Stimulated activated CD8-positive, alpha-beta memory T cell treated with anti-CD3 and anti-CD28 coated beads, Interleukin-15, amount 100 ng/mL, for 24 hours (primary cell): Measurements from ENCODE around the gene TEC.
"Not testable (repeated sequence)": the region's sequence is repeated elsewhere in the genome, so short reads cannot be mapped to it uniquely, and the experiment has no call there.

Experiments used
- DNase-seq: peaks from one replicate; pipeline ENCODE4 v3.0.0-alpha.2; 2020; ENCODE audit warnings: low read depth

Gene TEC

DNA sequence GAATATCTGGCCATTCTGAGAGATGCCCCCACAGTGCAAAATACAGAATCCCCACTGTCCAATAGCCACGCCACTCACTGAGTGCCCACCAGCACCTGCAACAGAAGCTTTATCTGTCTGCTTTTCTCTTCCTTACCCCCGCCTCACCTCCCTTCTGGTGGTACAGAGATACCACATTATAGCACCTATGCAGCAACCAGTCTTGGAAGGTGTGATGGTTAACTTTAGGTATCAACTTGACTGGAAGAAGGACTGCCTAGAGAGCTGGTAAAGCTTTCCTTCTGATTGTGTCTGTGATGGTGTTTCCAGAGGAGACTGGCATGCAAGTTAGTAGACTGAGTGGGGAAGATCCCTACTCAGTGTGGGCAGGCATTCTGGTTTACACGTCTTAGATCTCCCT is 73.8 kb downstream of the TEC start:
- no peak for DNase-seq

DNA sequence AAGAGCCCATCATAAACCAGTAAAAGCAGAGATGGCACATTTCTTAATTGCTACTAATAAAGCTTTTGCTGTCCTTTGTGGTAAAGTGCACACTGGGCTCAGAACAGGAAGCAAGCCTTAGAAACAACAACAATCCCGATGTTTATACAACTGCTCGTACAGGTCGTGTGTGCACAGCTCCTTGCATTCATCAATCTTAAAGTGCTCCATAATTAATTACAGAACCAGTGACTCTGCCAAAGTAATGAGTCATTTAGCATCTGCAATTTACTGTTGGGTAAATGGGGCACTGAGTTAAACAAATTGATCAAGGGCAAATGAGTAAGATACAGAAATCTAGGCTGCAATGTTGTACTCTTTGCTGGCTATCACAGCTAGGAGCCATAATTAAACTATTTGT is 74.3 kb downstream of the TEC start:
- DNase-seq: no peak

DNA sequence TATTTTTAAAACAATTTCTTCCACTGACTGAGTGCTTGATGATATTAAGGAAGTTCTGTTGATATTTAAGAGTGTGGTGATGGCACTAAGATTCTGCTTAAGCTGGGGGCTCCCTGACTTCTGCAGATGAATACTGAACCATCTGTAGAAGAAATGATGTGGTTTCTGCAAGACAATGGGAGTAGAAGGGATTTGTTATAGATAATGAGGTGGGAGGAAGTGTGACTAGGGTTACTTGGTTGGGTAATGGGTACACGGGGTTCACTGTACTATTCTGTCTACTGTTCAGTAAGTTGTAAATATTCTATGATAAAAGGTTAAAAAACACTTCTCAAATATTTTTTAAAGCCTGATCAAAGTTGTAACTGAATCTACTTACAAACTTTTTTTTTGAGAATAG is 74.7 kb downstream of the TEC start:
- DNase-seq: no peak

DNA sequence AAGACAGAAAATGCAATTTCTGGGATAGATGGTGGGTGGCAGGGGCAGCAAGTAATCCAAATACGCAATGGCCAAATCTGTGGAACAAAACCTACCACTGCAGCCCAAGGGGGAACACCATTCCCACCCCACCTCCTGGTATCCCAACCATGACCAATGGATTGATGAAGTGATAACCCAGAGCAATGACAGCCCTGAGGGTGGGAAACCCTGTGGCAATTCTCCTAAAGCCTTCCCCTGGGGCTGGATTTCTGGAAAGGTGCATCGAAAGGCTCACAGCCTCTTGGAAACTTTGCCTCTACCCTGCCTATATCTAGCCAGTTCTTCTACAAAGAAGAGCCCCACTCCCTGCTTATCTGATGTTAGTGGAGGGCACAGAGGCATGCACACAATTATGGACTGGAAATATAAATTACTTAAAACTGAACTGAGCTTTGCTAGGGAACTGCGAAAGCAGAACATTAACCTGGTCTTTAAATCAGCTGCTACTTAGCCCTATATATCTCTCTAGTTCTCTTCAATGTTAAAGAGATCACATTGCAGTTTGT is 75.6 kb downstream of the TEC start:
- no peak for DNase-seq

DNA sequence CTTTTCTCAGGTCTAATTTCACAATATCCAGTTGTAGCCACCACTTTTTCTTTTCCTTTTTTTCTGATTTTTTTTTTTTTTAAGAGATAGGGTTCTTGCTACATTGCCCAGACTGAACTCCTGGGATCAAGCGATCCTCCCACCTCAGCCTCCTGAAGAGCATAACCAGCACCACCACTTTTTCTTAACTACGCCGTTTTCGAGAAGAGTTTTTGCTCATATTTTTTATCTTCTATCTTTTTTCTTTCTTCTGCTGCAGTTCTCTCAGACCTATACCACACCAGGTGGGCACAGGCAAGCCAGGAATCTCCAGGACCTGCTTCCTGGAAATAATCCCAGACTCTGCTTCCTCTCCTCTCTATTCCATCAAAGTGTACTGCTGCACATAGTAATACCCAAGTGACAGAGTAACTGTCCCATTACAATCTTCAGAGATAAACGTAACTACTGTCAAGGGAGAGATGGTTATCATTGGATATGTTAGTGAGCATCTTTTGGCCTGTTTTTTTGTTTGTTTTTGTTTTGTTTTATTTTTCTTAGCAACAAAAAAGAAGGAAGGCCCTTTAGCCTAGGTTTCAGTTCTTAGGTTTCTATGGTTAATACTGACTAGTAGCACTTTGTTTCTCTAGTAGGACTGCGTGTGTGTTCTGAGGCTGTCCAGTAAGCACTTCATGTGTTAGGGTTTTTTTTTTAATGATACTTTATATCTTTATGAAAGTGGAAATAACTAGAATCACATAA is 76.4 kb downstream of the TEC start:
- DNase-seq: no peak

DNA sequence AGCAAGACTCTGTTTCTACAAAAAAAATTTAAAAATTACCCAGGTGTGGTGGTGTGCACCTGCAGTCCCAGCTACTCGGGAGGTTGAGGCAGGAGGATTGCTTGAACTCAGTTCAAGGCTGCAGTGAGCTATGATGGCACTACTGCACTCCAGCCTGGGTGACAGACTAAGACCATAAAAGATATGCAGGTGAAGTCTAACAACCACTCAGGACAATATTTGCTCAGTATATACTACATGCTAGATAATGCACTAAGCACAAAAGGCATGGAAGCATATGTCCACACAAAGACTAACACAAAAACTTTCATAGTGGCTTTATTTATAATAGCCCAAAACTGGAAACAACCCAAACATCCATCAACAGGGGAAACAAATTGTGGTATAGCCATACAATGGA is 77.9 kb downstream of the TEC start:
- no peak for DNase-seq

DNA sequence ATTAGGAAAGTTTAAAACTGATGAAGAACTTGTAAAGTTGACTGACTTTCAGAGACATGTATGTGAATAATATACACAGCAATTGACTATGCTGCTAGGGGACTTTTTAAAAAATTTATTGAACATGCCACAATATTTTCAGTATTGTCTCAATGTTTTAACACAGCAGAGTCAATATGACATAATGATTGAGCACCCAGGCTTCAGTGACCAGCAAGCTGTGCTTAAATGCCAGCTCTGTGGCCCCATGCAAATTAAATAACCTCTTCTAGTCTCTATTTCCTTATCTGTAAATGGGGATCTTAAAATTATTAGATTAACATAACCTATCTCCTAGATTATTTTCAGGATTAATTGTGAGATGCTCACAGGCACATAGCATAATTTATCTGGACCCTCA is 78.8 kb downstream of the TEC start:
- DNase-seq: no peak

DNA sequence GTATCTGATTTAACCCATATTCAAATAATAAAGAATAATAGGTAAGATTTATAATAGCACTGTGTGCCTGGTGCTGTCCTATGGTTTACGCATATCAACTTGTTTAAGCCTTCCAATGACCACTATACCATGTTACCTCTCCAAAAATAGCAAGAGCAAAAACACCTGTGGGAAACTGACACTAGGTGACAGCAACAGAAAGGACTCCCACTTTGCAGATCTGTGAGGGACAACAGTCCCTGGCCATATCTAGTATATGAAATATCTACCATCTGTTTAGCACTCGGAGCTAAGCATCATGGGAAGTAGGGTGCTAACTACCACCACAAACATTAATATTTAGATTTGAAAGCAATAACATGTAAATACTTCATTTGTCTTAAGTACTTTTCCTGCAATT is 79.9 kb downstream of the TEC start:
- no peak for DNase-seq

DNA sequence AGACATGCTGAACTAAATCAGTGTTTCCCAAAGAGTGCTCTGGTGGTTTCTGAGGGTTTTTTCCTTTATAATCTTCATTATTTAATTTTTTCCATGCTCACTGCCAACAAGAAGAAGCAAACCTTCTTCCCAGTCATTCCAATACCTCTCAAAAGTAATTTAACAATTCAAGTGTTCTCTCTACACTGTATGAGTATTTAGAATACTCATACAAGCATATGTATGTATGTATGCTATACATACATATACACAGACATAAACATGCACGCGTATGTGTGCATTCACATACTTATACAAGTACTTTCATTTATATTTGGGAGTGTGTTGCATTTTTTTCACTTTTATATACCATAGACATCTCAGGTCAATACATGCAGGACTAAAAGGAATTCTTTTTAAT is 81.2 kb downstream of the TEC start:
- DNase-seq: no peak

DNA sequence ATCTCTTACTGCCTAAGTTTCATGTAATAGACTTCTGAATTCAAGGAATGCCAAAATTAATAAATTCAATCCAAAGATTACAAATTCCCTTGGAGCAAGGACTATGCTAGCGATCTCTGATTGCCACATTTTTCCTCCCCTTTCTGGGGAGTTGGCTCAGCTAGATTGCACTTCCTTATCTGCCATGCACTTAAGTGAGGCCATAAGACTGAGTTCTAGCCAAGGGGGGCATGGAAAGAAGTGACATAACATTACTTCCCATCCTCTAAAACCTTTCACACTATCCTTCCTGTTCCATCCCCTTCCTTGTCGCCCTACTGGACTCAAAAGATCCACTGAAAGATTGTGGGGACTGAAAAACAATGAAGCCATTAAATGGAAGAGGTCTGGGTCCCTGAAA is 81.8 kb downstream of the TEC start:
- DNase-seq: no peak

DNA sequence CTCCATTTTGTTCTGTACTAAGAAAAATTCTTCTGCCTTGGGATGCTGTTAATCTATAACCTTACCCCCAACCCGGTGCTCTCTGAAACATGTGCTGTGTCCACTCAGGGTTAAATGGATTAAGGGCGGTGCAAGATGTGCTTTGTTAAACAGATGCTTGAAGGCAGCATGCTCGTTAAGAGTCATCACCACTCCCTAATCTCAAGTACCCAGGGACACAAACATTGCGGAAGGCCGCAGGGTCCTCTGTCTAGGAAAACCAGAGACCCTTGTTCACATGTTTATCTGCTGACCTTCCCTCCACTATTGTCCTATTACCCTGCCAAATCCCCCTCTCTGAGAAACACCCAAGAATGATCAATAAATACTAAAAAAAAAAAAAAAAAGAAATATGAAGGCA is 82.6 kb downstream of the TEC start:
- DNase-seq: not testable (repeated sequence)

DNA sequence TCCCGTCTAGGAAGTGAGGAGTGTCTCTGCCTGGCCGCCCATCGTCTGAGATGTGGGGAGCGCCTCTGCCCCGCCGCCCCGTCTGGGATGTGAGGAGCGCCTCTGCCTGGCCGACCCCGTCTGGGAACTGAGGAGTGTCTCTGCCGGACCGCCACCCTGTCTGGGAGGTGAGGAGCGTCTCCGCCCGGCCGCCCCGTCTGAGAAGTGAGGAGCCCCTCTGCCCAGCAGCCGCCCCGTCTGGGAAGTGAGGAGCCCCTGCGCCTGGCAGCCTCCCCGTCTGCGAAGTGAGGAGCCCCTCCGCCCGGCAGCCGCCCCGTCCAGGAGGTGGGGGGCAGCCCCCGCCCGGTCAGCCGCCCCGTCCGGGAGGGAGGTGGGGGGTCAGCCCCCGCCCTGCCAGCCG is 83.2 kb downstream of the TEC start:
- DNase-seq: not testable (repeated sequence)

DNA sequence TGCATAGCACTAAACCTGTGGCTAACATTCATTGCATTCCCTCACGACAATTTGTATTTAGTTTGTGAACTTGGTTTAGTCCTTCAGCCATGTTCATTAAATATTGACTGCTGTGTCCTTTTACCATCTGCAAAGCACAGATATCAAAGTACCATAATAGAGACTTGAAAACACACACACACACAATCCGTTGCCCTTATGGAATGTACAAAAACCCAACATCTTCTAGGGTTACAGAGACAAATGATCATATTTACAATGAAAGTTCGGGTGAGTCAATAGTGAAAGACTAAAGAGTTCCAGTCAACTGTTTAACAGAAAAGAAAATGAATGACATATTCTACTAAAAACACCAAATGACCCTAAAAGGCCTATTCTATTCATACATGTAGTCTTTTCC is 84.8 kb downstream of the TEC start:
- no peak for DNase-seq

DNA sequence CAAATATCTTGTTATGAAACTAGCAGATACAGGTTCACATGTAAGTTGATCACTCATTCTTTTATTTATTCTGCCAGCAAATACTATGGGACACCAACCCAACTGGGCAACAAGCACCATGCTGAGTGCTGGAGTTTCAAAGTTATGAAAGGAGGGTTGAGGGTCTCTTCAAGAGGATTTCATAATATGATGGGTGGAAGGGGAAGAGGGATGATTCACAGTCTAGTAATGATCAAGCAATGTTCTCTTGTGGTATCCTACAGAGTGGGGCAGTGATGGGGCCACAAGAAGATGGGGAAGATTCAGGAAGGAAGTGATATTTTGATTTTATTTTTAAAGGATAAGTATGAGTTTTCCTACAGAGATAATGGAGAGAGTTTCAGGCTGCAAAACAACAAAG is 89.4 kb downstream of the TEC start:
- no peak for DNase-seq

DNA sequence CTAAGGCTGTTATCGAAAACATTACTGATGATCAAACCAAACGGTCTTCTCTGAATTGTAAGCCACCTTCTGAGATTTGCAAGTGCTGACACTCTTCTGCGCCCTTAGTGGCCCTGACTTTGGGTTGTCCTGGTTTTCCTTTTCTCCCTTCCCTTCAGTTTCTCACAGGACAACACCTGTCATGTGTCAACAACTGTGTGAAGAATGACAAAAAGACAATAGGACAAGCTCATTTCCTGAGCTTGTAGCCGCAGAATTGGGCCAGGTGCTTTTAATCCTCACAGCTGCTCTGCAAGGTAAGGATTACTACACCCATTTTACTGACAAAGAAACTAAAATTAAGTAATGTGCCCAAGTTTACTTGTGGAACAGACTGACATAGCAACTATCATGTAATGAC is 90.7 kb downstream of the TEC start:
- DNase-seq: no peak

DNA sequence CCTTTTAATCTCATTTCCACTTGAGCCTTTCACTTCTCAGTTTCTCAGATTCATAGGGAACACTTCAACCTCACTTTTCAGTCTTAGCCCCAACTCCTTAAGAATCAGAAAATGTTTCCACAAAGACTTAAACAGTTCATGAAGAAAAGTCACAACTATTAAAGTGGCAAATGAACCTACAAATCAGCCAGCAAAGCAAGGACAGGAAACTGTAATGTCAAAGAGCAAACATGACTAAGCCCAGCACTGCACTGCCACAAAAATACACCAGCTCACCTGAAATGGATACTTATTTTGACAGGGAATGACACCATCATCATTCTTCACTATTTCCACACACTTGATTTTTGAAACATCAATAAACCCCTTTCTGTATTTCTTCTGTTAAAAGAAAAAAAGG is 93.8 kb downstream of the TEC start:
- no peak for DNase-seq

DNA sequence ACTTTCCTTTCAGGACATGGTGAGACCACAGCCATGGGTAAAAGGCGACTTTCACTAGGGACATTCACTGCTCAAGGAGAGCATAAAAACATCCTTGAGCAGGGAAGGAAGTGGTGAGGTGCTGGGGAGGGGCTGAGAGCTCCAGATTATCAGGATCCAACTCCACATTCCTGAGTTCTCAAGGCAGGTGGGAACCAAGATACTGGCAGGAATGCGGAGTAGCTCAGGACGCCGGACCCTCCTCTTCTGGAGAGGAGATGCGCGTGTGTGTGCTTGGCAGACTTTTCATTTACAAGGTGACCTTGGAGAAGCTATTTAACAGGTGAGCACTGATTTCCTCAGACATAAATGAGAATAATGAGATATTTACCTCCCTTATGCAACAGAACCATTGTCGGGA is 94.3 kb downstream of the TEC start:
- no peak for DNase-seq

DNA sequence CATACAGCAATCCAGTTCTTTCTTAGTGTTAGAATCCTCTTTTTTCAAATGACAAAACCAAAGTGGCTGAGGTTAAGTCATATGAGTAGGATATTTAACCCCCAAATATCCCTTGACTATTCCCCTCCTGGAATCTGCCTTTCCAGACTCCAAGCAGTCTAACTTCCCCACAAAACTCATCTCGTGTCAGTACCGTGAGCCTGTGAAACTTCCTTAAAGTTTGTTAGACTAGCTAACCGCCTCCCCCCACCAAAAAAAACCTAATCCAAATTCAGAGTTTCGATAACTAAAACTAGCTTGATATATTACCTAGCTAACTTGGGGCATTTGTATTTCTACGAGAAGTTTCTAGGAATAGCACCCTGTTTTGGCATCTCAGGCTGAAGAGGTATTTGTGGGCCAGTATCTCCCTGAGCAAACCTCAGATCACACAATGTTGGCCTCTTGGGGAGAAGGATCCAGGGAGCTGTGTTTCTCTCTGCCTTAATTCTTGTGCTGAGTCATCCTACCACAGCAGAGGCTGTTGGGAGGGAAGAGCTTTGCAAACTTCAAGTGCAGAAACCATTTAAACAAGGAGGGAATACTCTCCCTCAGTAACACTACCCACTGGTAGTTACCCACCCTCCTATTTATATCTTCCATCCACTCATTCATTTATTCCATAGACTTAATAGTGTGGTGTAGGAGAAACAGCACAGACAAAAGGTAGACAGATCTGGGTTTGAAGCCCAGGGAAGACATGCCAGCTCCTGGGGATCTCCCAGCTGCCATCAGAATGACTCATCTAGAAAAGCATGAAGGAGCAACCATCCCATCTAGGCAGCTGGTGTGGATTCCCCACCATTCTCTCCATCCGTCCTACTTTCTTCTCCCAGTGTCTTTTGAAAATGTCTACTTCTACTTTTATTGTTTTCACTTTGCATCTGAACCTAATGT is 96.3 kb downstream of the TEC start:
- no peak for DNase-seq

DNA sequence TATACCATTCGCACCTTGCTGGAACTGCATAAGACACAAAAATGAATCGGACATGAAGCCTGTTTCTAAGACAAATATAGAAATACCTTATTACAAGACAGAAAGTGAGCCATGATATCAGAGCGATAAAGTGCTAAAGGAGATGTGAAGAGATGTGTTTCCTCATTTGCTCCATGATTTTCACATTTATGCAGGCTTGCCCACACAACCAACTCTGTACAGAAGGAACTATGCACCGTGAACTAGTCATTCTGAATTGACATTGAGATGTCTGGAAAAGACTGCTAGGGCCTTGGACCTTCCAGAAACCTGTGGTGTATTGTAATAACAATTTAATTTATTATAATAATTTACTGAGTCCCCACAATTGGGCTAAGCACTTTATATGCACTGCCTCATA is 97.0 kb downstream of the TEC start:
- DNase-seq: no peak

DNA sequence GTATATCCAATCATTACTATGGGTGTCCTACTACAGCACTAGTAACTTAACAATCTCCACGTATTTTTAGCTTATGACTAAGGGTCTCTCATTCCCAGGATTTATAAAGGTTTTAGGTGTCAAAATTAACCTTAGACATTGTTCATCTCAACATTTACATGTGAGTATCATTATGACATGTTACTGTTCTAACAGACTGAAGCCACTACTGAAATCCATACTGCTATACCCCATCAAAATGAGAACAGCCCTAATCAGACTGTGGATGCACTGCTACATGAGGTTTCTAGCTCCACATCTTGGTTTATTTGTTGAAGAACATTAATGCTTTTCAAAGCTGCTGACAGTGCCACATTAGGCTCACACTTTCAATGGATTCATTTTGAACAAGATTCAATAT is 100.0 kb downstream of the TEC start:
- no peak for DNase-seq

DNA sequence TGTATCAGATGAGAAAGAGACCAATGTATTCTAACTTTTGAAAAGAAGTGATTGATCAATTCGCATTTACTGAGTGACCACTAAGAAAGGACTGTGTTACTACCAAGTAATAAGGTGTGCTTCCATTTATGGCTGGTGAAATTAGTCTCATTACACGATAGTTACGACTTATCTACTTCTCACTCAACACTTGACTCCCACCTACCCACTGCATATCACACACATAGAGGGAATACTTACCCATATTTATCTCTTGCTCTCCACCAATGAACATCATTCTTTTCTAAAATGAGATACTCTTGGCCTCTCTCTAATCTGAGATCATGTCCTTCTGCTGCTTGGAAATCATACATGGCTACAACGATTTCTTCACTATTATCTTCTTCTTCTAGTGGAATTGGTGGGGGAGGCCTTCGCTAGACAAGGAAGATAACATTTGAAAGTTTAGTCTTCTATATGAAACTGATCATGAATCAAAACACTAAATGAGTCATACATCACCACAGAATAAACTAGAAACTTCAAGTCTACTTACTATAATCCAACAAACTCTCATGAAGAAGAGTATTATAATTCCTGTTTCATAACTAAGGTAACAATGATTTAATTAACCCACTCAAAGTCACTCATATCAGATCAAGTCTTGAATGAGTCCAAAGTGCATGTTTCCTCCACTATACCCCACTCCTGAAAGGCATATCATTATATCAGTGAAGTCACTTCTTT is 101.9 kb downstream of the TEC start:
- no peak for DNase-seq

DNA sequence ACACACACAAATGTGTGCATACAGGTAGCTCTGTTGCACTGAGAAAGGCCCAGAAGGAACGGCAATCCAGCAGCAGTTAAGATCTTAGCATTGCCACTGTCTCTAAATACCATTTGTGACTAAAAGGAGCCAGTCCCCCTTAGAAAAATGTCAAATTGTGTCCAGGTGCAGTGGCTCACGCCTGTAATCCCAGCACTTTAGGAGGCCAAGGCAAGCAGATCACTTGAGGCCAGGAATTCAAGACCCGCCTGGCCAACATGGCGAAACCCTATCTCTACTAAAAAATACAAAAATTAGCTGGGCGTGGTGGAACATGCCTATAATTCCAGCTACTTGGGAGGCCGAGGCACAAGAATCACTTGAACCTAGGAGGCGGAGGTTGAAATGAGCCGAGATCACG is 105.1 kb downstream of the TEC start:
- DNase-seq: not testable (repeated sequence)

DNA sequence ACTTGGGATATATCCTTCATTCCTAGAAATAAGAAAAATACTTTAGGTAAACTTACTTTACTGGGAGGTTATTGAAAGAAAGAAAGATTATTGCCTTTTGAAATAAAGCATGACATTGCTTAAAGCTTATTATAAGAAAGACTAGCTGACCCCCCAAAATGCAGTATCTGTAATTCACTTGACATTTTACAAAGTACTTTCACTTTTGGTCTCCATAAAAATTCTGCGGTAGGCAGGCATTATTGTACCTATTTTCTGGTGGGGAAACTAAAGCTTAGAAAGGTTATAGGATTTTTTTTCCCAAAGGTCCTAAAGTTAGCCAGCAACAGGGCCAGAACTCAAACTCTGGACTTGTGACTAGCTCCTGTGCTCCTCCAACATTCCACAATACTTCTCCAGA is 105.9 kb downstream of the TEC start:
- DNase-seq: no peak
